ENCODE measurements around the gene TRIM45. TPM values are rescaled to one million over a fixed set of nuclear protein-coding genes. Genes with fewer than 3 reads are reported as not detected.

TRIM45 gene
- total RNA-seq, 4 donors from 2014 or later = 0.38 to 1.1 (median 0.60) TPM

DNA sequence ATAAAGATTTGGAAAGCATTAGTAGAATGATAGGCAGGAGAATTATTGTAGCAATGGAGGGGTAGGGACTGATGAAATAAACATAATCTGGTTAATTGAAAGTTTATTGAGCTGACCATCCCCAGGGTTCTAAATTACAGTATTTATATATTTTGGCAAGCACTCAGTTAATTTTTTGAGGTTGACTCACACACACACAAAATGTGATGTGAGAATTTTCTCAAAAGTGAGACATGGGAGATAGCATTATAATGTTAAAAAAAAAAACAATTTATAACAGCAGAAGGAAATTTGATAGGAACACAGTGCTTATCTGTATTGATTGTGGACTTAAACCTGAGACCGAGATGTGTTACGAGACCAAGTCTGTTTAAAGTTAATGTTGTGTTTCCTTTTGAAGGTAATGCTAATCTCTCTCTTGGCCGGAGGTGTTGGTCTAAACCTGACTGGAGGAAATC is 24.6 kb downstream of the TRIM45 start:
- no peak for DNase-seq
- WGBS, 2 donors = 91 to 95% methylated on average over 3 of the region's 3 CpGs
- H3K4me3 ChIP-seq = no peak overlapping the region
- H3K27ac ChIP-seq = no peak overlapping the region
- peaks cover 5 to 24% (median 10%) of the 10 kb centered on the region in 3 donors for H3K4me1 ChIP-seq
- intact Hi-C loops (cut with DNase I) = no loop called here
- H3K36me3 ChIP-seq = peaks cover 0 to 76% (median 0%) of the 10 kb centered on the region in 3 donors
- no peak for TF ChIP-seq POLR2A (IDR thresholded peaks at IDR 0.05)
- TF ChIP-seq, protein P1, sequence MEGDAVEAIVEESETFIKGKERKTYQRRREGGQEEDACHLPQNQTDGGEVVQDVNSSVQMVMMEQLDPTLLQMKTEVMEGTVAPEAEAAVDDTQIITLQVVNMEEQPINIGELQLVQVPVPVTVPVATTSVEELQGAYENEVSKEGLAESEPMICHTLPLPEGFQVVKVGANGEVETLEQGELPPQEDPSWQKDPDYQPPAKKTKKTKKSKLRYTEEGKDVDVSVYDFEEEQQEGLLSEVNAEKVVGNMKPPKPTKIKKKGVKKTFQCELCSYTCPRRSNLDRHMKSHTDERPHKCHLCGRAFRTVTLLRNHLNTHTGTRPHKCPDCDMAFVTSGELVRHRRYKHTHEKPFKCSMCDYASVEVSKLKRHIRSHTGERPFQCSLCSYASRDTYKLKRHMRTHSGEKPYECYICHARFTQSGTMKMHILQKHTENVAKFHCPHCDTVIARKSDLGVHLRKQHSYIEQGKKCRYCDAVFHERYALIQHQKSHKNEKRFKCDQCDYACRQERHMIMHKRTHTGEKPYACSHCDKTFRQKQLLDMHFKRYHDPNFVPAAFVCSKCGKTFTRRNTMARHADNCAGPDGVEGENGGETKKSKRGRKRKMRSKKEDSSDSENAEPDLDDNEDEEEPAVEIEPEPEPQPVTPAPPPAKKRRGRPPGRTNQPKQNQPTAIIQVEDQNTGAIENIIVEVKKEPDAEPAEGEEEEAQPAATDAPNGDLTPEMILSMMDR (IDR thresholded peaks at IDR 0.05) = no peak
- no peaks in the 10 kb centered on the region for H3K27me3 ChIP-seq
- H3K9me3 ChIP-seq = no peaks in the 10 kb centered on the region

DNA sequence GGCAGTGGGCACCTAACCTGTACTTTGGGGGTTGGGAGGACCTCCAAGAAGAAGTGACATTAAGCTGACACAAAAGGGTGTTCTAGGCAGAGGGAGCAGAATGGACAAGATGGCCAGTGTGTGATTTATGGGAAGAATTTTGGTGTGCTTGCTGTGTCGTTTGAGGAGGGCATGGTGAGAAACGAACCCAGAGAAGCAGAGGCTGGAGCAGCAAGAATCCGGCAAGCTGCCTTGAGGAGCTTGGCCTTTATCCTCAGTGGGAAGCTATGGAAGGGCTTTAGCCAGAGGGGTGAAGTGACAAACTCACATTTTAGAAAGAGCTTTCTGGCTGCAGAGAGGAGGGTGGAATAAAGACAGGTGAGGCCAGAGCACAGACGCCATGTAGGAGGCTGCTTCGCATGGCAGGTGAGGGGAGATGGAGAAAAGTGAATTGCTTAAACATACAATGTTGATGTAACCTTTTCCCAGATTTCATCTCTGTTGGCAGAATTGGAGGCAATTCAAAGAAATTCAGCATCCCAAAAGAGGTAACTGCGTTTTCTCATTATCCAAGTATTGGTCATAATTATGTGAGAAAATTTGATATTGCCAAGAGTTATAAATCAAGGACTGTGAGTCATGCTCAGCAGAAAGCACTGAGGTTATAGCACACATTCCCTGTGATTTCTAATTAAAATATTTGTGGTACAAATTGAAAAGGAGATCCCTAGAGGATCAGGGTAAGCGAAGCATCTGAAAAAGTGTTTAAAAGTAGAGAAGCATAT is 26.5 kb downstream of the TRIM45 start:
- Histone ChIP-seq H3K27me3 (no peaks in the 10 kb centered on the region), H3K9me3 (no peaks in the 10 kb centered on the region), H3K4me3 (no peak overlapping the region), H3K4me1 (peaks cover 5 to 24% (median 10%) of the 10 kb centered on the region in 3 donors), H3K27ac (peak overlapping the region in 1 of 4 donors; percentile 15), H3K36me3 (peaks cover 0 to 76% (median 2%) of the 10 kb centered on the region in 3 donors)
- intact Hi-C loops (cut with DNase I) = no loop called here
- no peak for TF ChIP-seq POLR2A (IDR thresholded peaks at IDR 0.05)
- TF ChIP-seq, protein P1 (IDR thresholded peaks at IDR 0.05) = no peak
- 69 to 70% methylated on average over 7 of the region's 7 CpGs for WGBS, 2 donors
- DNase-seq = no peak

DNA sequence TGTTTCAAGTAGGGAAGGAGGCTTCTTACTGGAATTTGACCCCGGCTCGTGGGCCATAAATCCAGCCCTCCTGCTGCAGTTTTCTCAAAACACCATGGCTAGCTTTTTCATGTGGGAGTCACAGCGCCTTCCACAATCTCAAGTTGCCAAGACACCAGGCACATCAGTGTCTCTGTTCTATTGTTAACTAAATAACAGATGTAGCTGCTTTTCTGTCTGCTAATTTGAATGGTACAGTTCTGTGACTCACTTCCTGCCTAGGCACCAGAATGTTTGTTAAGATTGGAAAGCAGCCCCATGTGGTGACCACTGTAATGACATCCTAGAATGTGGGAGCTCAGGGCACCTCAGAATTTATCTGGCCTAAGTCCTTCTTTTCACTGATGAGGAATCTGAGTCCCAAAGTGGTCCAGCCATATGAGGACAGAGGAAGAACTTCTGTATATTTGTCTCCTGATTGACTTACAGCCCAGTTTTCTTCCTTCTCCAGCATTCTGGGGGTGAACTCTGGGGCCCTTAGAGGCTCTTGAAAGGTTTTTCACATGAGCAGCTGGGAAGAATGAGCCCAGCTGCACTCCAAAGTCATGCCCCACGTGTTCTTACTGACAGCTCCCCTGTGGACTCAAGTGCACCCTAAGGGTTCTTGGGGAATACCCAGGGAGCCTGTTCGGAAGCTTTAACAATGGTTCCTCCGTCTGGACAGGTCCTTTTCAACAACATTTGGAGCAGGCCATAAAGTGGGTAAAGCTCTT is 27.5 kb downstream of the TRIM45 start:
- peaks cover 0 to 76% (median 4%) of the 10 kb centered on the region in 3 donors for H3K36me3 ChIP-seq
- peaks cover 5 to 24% (median 10%) of the 10 kb centered on the region in 3 donors for H3K4me1 ChIP-seq
- intact Hi-C loops (cut with DNase I) = no loop called here
- TF ChIP-seq, protein P1 (IDR thresholded peaks at IDR 0.05) = peak in 3 of 6 experiments; percentile 33 to 62 (median 36)
- no peak for TF ChIP-seq POLR2A (IDR thresholded peaks at IDR 0.05)
- H3K9me3 ChIP-seq = no peaks in the 10 kb centered on the region
- DNase-seq = no peak
- no peak overlapping the region for H3K4me3 ChIP-seq
- no peaks in the 10 kb centered on the region for H3K27me3 ChIP-seq
- WGBS, 2 donors = 59 to 73% methylated on average over 6 of the region's 6 CpGs
- H3K27ac ChIP-seq = peak overlapping the region; percentile 68 to 80 (median 76)

DNA sequence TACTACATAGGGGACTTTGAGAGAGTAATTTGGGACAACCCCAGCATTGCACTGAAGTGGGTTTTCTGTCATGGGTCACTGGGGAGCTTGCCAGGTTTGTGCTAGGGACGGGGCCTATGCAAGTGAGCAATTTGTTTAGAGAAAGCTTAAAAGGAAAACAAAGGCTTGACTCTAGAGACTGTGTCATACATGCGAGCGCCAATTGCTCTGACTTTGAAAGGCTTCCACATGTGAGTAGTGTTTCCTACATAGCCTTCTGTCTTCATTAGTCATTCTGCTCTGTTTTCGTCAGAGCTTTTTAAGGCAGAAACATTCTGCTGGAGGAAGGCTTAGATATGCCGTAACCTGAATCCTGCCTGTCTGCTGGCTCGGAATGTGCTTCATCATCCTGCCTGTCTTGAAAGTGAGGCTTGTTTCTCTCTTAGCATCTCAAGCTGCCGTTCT is 28.4 kb downstream of the TRIM45 start:
- Histone ChIP-seq H3K27me3 (no peaks in the 10 kb centered on the region), H3K4me1 (peaks cover 5 to 24% (median 10%) of the 10 kb centered on the region in 3 donors), H3K27ac (peak overlapping the region; percentile 68 to 80 (median 76)), H3K36me3 (peaks cover 0 to 76% (median 4%) of the 10 kb centered on the region in 3 donors), H3K9me3 (no peaks in the 10 kb centered on the region), H3K4me3 (no peak overlapping the region)
- DNase-seq = no peak
- WGBS, 2 donors = 24 to 25% methylated on average over 7 of the region's 7 CpGs
- TF ChIP-seq POLR2A (IDR thresholded peaks at IDR 0.05) = no peak
- TF ChIP-seq, protein P1 (IDR thresholded peaks at IDR 0.05) = no peak
- intact Hi-C loops (cut with DNase I) = no loop called here

DNA sequence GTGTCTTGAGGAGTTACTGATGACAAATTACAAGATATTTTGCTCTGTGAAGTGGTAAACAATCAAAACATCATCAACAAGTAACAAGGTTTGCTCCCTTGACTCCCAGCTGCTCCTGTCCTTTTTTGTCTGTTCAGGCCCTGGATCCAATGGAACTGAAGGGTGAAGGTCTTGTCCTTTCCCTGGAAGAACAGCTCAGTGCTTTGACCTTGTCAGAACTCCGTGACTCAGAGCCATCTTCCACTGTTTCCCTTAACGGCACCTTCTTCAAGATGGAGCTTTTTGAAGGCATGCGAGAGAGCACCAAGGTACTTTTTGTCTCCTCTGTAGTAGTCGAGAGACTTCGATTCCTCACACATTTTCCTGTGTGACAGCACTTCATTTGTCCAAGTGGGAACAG is 29.0 kb downstream of the TRIM45 start:
- Histone ChIP-seq H3K9me3 (no peaks in the 10 kb centered on the region), H3K4me3 (no peak overlapping the region), H3K27ac (peak overlapping the region; percentile 66 to 80 (median 76)), H3K27me3 (no peaks in the 10 kb centered on the region), H3K36me3 (peaks cover 0 to 76% (median 4%) of the 10 kb centered on the region in 3 donors), H3K4me1 (peaks cover 5 to 24% (median 10%) of the 10 kb centered on the region in 3 donors)
- 57 to 72% methylated on average over 5 of the region's 5 CpGs for WGBS, 2 donors
- DNase-seq = no peak
- TF ChIP-seq, protein P1 (IDR thresholded peaks at IDR 0.05) = no peak
- no peak for TF ChIP-seq POLR2A (IDR thresholded peaks at IDR 0.05)
- intact Hi-C loops (cut with DNase I) = no loop called here
